Measurements from ENCODE around the gene MACF1. TPM values are rescaled to one million over a fixed set of nuclear protein-coding genes. Genes with fewer than 3 reads are reported as not detected.

Gene MACF1
- total and polyA plus RNA-seq, 4 donors: 23.3 to 216 (median 51.2) TPM

DNA sequence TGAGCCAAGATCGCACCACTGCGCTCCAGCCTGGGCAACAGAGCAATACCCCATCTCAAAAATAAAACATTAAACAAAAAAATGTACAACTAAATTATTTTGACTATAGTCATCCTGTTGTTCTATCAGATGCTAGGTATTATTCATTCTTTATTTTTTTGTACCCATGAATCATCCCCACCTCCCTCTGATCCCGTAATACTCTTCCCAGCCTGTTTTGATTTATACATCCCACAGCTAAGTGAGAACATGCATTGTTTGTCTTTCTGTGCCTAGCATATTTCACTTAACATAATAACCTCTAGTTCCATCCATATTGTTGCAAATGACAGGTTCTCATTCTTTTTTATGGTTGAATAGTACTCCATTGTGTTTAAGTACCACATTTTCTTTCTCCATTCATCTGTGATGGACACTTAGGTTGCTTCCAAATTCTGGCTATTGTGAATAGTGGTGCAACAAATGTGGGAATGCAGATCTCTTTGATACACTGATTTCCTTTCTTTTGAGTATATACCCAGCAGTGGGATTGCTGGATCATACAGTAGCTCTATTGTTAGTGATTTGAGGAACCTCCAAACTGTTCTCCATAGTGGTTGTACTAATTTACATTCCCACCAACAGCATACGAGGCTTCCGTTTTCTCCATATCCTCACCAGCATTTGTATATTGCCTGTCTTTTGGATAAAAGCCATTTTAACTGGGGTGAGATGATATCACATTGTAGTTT lies 84.4 kb downstream of the MACF1 start:
- peaks cover 10 to 75% (median 57%) of the 10 kb centered on the region in 4 donors for H3K36me3 ChIP-seq (ENCODE audit: control insufficient read depth in 4 of 4, insufficient read depth in 3 of 4, low read depth in 1 of 4, low read length in 3 of 4)
- no peaks in the 10 kb centered on the region for H3K9me3 ChIP-seq (ENCODE audit: control insufficient read depth in 4 of 4, low read length in 3 of 4)

More for the DNA sequence above, 84.4 kb downstream of the MACF1 start:
- TF ChIP-seq, protein P1, sequence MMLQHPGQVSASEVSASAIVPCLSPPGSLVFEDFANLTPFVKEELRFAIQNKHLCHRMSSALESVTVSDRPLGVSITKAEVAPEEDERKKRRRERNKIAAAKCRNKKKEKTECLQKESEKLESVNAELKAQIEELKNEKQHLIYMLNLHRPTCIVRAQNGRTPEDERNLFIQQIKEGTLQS (IDR thresholded peaks at IDR 0.05): no peak
- TF ChIP-seq, protein P2, sequence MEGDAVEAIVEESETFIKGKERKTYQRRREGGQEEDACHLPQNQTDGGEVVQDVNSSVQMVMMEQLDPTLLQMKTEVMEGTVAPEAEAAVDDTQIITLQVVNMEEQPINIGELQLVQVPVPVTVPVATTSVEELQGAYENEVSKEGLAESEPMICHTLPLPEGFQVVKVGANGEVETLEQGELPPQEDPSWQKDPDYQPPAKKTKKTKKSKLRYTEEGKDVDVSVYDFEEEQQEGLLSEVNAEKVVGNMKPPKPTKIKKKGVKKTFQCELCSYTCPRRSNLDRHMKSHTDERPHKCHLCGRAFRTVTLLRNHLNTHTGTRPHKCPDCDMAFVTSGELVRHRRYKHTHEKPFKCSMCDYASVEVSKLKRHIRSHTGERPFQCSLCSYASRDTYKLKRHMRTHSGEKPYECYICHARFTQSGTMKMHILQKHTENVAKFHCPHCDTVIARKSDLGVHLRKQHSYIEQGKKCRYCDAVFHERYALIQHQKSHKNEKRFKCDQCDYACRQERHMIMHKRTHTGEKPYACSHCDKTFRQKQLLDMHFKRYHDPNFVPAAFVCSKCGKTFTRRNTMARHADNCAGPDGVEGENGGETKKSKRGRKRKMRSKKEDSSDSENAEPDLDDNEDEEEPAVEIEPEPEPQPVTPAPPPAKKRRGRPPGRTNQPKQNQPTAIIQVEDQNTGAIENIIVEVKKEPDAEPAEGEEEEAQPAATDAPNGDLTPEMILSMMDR (IDR thresholded peaks at IDR 0.05; ENCODE audit: low read depth, low read length, missing input control): no peak
- no peak for TF ChIP-seq HNF4A (conservative IDR thresholded peaks at IDR 0.05)
- TF ChIP-seq SP1 (IDR thresholded peaks at IDR 0.05): no peak
- TF ChIP-seq, protein P3, sequence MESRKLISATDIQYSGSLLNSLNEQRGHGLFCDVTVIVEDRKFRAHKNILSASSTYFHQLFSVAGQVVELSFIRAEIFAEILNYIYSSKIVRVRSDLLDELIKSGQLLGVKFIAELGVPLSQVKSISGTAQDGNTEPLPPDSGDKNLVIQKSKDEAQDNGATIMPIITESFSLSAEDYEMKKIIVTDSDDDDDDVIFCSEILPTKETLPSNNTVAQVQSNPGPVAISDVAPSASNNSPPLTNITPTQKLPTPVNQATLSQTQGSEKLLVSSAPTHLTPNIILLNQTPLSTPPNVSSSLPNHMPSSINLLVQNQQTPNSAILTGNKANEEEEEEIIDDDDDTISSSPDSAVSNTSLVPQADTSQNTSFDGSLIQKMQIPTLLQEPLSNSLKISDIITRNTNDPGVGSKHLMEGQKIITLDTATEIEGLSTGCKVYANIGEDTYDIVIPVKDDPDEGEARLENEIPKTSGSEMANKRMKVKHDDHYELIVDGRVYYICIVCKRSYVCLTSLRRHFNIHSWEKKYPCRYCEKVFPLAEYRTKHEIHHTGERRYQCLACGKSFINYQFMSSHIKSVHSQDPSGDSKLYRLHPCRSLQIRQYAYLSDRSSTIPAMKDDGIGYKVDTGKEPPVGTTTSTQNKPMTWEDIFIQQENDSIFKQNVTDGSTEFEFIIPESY (IDR thresholded peaks at IDR 0.05): no peak
- TF ChIP-seq RXRA (IDR thresholded peaks at IDR 0.05): no peak
- TF ChIP-seq JUND (IDR thresholded peaks at IDR 0.05): no peak
- TF ChIP-seq YY1 (IDR thresholded peaks at IDR 0.05): no peak
- no peak for TF ChIP-seq FOXA2 (IDR thresholded peaks at IDR 0.05)
- TF ChIP-seq FOXA1 (IDR thresholded peaks at IDR 0.05): no peak
- no peak for TF ChIP-seq TAF1 (conservative IDR thresholded peaks at IDR 0.05)
- TF ChIP-seq, protein P4, sequence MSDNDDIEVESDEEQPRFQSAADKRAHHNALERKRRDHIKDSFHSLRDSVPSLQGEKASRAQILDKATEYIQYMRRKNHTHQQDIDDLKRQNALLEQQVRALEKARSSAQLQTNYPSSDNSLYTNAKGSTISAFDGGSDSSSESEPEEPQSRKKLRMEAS (IDR thresholded peaks at IDR 0.05): no peak
- TF ChIP-seq HNF4G (IDR thresholded peaks at IDR 0.05): no peak
- TF ChIP-seq NR2F2 (IDR thresholded peaks at IDR 0.05): no peak
- no peak for TF ChIP-seq GABPA (IDR thresholded peaks at IDR 0.05 in 1 of 2, conservative IDR thresholded peaks at IDR 0.05 in 1 of 2)
- no peak for TF ChIP-seq EGR1 (IDR thresholded peaks at IDR 0.05; ENCODE audit: low read depth in 2 of 2)
- no peak for TF ChIP-seq RAD21 (IDR thresholded peaks at IDR 0.05)
- TF ChIP-seq, protein P5, sequence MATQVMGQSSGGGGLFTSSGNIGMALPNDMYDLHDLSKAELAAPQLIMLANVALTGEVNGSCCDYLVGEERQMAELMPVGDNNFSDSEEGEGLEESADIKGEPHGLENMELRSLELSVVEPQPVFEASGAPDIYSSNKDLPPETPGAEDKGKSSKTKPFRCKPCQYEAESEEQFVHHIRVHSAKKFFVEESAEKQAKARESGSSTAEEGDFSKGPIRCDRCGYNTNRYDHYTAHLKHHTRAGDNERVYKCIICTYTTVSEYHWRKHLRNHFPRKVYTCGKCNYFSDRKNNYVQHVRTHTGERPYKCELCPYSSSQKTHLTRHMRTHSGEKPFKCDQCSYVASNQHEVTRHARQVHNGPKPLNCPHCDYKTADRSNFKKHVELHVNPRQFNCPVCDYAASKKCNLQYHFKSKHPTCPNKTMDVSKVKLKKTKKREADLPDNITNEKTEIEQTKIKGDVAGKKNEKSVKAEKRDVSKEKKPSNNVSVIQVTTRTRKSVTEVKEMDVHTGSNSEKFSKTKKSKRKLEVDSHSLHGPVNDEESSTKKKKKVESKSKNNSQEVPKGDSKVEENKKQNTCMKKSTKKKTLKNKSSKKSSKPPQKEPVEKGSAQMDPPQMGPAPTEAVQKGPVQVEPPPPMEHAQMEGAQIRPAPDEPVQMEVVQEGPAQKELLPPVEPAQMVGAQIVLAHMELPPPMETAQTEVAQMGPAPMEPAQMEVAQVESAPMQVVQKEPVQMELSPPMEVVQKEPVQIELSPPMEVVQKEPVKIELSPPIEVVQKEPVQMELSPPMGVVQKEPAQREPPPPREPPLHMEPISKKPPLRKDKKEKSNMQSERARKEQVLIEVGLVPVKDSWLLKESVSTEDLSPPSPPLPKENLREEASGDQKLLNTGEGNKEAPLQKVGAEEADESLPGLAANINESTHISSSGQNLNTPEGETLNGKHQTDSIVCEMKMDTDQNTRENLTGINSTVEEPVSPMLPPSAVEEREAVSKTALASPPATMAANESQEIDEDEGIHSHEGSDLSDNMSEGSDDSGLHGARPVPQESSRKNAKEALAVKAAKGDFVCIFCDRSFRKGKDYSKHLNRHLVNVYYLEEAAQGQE (IDR thresholded peaks at IDR 0.05): no peak
- H3K9ac ChIP-seq (ENCODE audit: low read depth in 1 of 2, low read length in 2 of 2): no peak overlapping the region
- WGBS: 99% methylated on average over 5 of the region's 5 CpGs
- no peaks in the 10 kb centered on the region for H3K4me1 ChIP-seq (ENCODE audit: control insufficient read depth in 4 of 4, insufficient read depth in 4 of 4, low read length in 3 of 4)
- no peak overlapping the region for H3K27ac ChIP-seq (ENCODE audit: low read depth in 1 of 2, low read length in 2 of 2)
- DNase-seq (ENCODE audit: low spot score): no peak
- H3K27me3 ChIP-seq (ENCODE audit: control insufficient read depth in 4 of 4, insufficient read depth in 4 of 4, low read length in 3 of 4): no peaks in the 10 kb centered on the region
- H3K4me3 ChIP-seq (ENCODE audit: low read depth in 1 of 3, low read length in 3 of 3): no peak overlapping the region
